GM20000 (cell line): ENCODE data around the gene NOTCH2.
"Not testable (repeated sequence)": the region's sequence is repeated elsewhere in the genome, so short reads cannot be mapped to it uniquely, and the experiment has no call there.

Experiments used
- DNase-seq: peaks from one replicate; pipeline ENCODE4 v3.0.0; 2012; ENCODE audit warnings: low spot score
- TF ChIP-seq, protein P1 (sequence below): IDR thresholded peaks from 2 replicates; pipeline ENCODE4 v1.5.1; 2012; ENCODE audit warnings: mild to moderate bottlenecking, control low read depth; ENCODE audit errors: extremely low read depth, missing control alignments

The NOTCH2 gene

DNA sequence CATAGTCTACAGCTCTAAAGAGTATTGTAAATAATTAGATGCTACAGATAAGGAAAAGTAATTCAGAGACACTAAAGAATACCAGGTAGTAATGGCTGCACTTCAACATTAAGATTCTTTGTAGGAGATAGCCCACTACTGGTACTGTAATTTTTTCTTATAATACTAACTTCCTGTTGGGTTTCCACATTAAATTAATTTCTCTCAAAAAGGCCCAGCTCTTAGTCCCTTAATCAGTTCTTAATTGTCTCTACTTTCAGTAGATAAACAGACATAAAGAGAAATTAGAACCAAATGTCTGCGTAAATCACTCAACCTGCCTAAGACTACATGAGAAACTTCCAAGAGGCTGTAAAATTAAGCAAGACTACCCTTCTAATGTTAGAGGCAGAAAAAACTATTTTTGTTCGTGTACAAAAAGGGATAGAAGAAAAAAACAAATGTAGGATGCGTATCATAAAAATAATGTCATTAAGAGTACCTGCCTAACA is 83.4 kb downstream of the NOTCH2 start:
- TF ChIP-seq, protein P1, sequence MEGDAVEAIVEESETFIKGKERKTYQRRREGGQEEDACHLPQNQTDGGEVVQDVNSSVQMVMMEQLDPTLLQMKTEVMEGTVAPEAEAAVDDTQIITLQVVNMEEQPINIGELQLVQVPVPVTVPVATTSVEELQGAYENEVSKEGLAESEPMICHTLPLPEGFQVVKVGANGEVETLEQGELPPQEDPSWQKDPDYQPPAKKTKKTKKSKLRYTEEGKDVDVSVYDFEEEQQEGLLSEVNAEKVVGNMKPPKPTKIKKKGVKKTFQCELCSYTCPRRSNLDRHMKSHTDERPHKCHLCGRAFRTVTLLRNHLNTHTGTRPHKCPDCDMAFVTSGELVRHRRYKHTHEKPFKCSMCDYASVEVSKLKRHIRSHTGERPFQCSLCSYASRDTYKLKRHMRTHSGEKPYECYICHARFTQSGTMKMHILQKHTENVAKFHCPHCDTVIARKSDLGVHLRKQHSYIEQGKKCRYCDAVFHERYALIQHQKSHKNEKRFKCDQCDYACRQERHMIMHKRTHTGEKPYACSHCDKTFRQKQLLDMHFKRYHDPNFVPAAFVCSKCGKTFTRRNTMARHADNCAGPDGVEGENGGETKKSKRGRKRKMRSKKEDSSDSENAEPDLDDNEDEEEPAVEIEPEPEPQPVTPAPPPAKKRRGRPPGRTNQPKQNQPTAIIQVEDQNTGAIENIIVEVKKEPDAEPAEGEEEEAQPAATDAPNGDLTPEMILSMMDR: no peak
- no peak for DNase-seq

DNA sequence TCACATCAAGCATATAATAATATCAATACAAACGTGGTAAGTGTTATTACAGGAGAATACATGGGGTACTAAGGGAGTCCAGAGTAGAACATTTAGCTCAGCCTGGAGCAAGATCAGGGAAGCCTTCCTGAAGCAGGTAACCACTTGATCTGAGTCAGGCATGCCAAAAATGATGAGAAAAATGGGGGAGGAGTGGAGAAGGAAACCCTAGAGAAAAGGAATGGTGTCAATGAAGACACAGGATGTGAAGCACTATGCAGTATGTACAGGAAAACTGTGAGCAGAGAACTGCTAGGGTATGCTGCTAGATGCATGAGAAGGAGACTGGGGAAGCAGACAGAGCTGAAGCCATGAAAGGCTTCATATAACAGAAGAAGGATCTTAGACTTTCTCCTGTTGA is 84.7 kb downstream of the NOTCH2 start:
- TF ChIP-seq, protein P1: no peak
- DNase-seq: no peak

DNA sequence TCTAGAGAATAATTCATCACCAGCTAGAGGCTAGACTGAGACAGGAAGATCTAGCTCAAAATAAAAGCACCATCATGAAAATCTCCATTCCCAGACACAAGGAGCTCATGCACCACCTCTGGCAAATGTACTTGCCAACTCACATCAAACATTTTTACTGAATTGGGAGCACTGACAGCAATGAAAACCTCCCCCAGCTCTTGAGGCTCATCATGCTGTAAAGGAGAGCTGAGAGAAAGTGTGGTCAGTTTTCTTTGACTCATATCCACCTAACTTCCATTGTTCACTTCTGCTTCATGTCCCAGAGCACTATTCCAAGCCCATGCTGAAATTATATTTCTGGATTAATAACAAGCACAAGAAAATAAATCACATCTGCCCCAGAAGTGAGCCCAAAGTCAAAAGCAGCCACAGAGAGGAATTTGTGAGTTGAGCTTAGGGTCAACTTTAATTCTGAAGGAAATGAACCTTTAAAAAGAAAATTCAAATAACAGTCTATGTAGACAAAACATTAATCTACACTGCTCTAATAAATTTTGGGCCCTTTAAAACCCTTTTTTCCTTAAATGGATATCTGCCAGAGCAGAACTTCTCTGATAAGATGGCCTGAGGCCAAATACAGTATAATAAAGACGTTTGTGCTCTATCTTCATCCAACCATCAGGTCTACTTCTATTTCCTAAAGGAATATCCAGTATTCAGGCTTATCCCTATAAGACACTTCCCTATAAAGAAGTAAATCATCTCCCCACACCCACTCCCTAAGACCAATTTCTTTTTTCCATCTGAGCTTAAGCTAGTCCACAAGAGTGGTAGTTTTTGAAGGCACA is 87.3 kb downstream of the NOTCH2 start:
- DNase-seq: no peak
- TF ChIP-seq, protein P1: no peak

DNA sequence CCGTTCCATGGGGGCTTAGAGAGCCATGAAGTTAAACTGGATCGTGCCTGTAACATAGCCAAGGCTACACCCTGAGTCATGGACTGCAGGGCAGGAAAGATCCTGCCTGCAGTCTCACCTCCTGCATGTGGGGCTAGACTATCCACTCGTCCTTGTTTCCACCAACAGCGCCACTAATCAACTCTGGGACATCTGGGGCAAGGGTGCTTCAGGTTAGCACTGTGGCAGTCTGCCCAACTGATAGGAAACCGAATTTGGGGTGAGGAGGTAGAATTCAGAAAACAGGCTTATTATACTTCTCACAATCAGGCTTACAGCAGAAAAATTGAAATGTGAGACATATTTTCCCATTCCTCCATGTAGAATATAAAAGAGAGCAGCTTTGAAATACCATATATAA is 88.0 kb downstream of the NOTCH2 start:
- DNase-seq: no peak
- TF ChIP-seq, protein P1: no peak

DNA sequence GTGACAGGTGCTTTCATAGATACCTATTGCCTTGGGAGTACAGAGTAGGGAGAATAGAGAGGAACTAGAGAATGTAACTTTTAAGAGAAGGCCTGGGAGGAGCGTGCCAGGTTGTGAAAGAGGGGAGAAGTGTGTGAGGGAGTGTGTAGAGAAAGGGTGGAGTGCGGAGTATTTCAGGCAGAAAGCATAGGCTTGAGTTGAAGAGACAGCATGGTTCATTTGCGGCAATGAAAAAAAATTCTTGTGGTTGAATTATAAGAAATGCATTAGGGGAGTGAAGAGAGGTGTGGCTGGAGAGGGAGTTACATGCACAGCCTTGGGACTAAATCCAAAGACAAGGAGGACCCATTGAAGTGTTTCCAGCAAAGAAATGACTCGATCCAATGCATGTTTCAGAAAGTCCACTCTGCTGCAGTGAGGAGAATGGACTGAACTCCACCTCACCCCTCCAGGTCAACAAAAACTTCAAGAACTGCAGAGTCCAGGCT is 91.4 kb downstream of the NOTCH2 start:
- DNase-seq: no peak
- TF ChIP-seq, protein P1: no peak

DNA sequence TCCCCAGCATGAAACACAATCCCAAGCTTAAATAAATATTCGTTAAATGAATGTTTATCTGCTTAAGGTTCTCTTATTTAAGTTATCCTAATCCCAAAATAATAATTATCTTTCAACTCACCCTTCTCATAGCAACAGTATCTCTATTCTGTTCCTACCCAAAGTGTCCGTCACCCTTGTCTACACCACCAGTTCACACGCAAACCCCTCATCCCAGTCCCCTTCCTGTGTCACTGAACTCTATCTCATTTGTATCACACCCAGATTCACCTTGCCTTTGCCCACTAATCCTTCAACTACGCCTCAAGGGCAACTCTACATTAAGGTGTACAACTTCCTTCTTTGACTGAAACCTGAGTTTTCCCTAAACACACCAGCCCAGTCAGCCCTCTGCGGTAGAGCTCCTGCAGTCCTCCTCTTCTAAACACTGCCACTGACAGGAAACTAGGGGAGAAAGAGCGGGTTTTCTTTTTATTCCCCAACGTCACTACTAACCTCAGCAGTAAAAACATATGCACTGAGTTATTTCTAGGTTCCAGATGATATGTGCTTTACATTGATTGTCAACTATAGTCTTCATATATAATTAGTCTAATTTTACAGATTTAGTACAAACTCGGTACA is 92.2 kb downstream of the NOTCH2 start:
- DNase-seq: not testable (repeated sequence)

DNA sequence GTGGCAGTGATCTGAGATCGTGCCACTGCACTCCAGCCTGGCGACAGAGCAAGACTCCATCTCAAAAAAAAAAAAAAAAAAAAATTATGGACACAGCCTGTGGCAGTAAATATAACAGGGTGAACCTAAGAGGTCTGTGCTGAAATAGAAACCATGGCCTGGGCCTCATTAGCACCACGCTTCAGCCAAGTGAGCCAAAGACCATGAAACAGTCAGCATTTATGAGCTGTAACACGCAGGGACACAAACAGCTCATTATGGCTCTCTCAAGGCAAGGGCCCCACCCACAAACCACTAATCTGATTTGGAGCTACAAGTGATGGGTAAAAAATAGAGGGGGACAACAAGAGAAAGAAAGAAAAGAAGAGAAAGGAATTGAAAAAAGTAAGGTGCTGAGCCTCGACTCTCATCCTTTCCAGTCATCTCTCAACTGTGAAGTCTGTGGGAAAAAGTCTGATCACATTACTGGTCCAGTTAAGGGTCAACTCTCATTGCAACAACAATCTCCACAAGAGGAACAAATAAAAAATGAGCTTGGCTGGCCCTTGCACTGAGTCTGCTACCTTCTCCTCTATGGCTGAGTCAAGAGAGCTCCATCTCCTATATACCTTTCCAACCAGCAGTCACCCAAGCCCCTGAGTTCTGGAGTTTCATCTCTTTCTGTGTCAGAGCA is 93.7 kb downstream of the NOTCH2 start:
- not testable (repeated sequence) for DNase-seq

DNA sequence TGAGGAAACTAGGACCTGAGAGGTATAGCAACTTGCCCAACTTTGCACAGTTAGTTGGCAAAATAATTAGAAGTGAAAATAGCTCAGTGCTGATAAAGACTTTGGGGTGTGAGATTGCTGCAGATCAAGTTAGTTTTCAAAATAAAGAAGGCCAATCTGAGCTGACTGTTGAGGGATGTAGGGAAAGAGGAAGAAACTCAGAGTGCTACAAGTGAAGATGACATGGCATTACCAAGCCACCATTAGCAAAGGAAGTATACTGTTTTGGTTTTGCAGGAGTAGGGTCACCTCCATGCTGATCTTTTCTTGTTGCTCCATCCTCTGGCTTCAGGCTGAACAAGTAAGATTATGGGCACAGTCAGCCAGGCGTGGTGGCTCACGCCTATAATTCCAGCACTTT is 94.5 kb downstream of the NOTCH2 start:
- no peak for DNase-seq
- TF ChIP-seq, protein P1: no peak
